Chondrocyte (in vitro differentiated cells): ENCODE data around the gene GJC1. TPM values are rescaled to one million over a fixed set of nuclear protein-coding genes. Genes with fewer than 3 reads are reported as not detected.

ENCODE experiments used
- total RNA-seq: library from RNA; stranded (reverse); gene quantifications from 3 replicates; pipeline ENCODE4 v1.2.1, GENCODE V29; 2021

Gene GJC1
- total RNA-seq, 1 donor from 2014 or later, result 50.5 TPM

Other genes starting within 250 kb of the GJC1 start
- gene MEIOC, start 173.8 kb downstream of the GJC1 start, total RNA-seq, result 0.31 to 0.32 TPM (median 0.31 TPM) in 3 replicates
- 13.5 to 24.1 TPM (median 15.9 TPM) in 3 replicates for gene CCDC43, start 140.5 kb downstream of the GJC1 start, total RNA-seq
- 4.8 to 7.2 TPM (median 5.5 TPM) in 3 replicates for gene DBF4B, start 121.6 kb downstream of the GJC1 start, total RNA-seq
- 0.44 to 0.49 TPM (median 0.47 TPM) in 3 replicates for gene ADAM11, start 71.3 kb downstream of the GJC1 start, total RNA-seq
- gene HIGD1B, start 17.6 kb upstream of the GJC1 start, total RNA-seq, result 0.82 to 0.97 TPM in 2 of 3 replicates, not detected in the other
- 71.9 to 99.2 TPM (median 75.9 TPM) in 3 replicates for gene EFTUD2, start 69.2 kb upstream of the GJC1 start, total RNA-seq
- gene GFAP, start 85.2 kb upstream of the GJC1 start, total RNA-seq, result 0.55 to 1.0 TPM in 2 of 3 replicates, not detected in the other
- gene KIF18B, start 117.5 kb upstream of the GJC1 start, total RNA-seq, result 3.9 to 7.7 TPM (median 5.2 TPM) in 3 replicates
- gene C1QL1, start 138.0 kb upstream of the GJC1 start, total RNA-seq, result 1.6 to 2.8 TPM (median 2.0 TPM) in 3 replicates
- gene DCAKD, start 221.3 kb upstream of the GJC1 start, total RNA-seq, result 33.9 to 39.9 TPM (median 36.5 TPM) in 3 replicates
- gene NMT1, start 231.0 kb upstream of the GJC1 start, total RNA-seq, result 89.0 to 103 TPM (median 91.4 TPM) in 3 replicates